H1 (cell line): ENCODE measurements around the gene ANO2. TPM values are rescaled to one million over a fixed set of nuclear protein-coding genes. Genes with fewer than 3 reads are reported as not detected.

Experiments
- CTCF ChIA-PET: fragments of 300-600 bp; sonication (Branson Sonifier 250); formaldehyde crosslinking; loops from one replicate; lab custom pipeline; 2021; ENCODE audit not compliant: partially characterized antibody; lab: Charles Lee
- POLR2A ChIA-PET: fragments of 300-600 bp; sonication (Branson Sonifier 250); formaldehyde crosslinking; loops from one replicate; lab custom pipeline; 2021; ENCODE audit warnings: inconsistent platforms; ENCODE audit not compliant: partially characterized antibody; lab: Charles Lee
- DNase-seq, 2 experiments: peaks; one replicate each; pipeline versions ENCODE4 v3.0.0 to v3.0.0-alpha.2; 2010 to 2022; ENCODE audit warnings: low spot score in 2 of 2, low read depth in 1 of 2, mixed read lengths in 1 of 2
- FAIRE-seq: peaks from 2 replicates; lab custom pipeline; 2011; peaks lifted over from hg19 to GRCh38; lab: Jason Lieb, UNC
- H2AFZ ChIP-seq: 2 replicates; pipeline ENCODE4 v1.8.1; 2012; ENCODE audit warnings: low read length, inconsistent platforms
- H2AK5ac ChIP-seq: 2 replicates; pipeline ENCODE4 v1.6.1; 2013; ENCODE audit warnings: low read depth, low read length
- H2BK120ac ChIP-seq: replicated peaks from 2 replicates; pipeline ENCODE3; 2013; ENCODE audit warnings: low read depth, low read length, inconsistent platforms
- H2BK12ac ChIP-seq: 2 replicates; pipeline ENCODE4 v1.6.1; 2013; ENCODE audit warnings: low read depth, low read length
- H2BK15ac ChIP-seq: 2 replicates; pipeline ENCODE4 v1.6.1; 2013; ENCODE audit warnings: low read length
- H2BK20ac ChIP-seq: 2 replicates; pipeline ENCODE4 v1.6.1; 2013; ENCODE audit warnings: low read length
- H2BK5ac ChIP-seq: 2 replicates; pipeline ENCODE4 v1.6.1; 2013; ENCODE audit warnings: low read depth, low read length
- H3K14ac ChIP-seq: 2 replicates; pipeline ENCODE4 v1.6.1; 2013; ENCODE audit warnings: inconsistent platforms; ENCODE audit not compliant: insufficient read length
- H3K18ac ChIP-seq: 2 replicates; pipeline ENCODE4 v1.6.1; 2013; ENCODE audit warnings: low read length; ENCODE audit errors: extremely low read depth
- H3K23ac ChIP-seq: 2 replicates; pipeline ENCODE4 v1.6.1; 2013; ENCODE audit warnings: inconsistent platforms; ENCODE audit not compliant: insufficient read length
- H3K23me2 ChIP-seq: 2 replicates; pipeline ENCODE4 v1.6.1; 2013; ENCODE audit warnings: low read depth, low read length
- H3K27ac ChIP-seq: 2 replicates; pipeline ENCODE4 v1.6.1; 2011; ENCODE audit warnings: low read depth, low read length, inconsistent platforms
- H3K27me3 ChIP-seq, 4 experiments: replicated peaks in 1 of 4; 1 replicate in 1 of 4; 2 replicates in 3 of 4; pipeline versions ENCODE4 v1.6.1 to v1.8.1; 2011 to 2013; ENCODE audit warnings: low read length in 3 of 4, mild to moderate bottlenecking in 3 of 4, inconsistent platforms in 2 of 4, mixed read lengths in 2 of 4, moderate library complexity in 1 of 4; ENCODE audit not compliant: control insufficient read depth in 3 of 4, insufficient read depth in 3 of 4; ENCODE audit errors: extremely low read depth in 1 of 4
- H3K36me3 ChIP-seq, 4 experiments: 2 replicates each; pipeline versions ENCODE4 v1.6.1 to v1.8.1; 2011 to 2013; ENCODE audit warnings: mild to moderate bottlenecking in 4 of 4, low read length in 3 of 4, moderate library complexity in 2 of 4, control low read depth in 1 of 4, inconsistent platforms in 1 of 4; ENCODE audit not compliant: insufficient read depth in 4 of 4, control insufficient read depth in 2 of 4
- H3K4ac ChIP-seq: replicated peaks from 2 replicates; pipeline ENCODE3; 2013; ENCODE audit warnings: low read length, low read depth, mixed read lengths, inconsistent platforms; ENCODE audit not compliant: insufficient read length
- H3K4me1 ChIP-seq, 4 experiments: replicated peaks in 1 of 4; 1 replicate in 1 of 4; 2 replicates in 3 of 4; pipeline versions ENCODE4 v1.6.1 to v1.8.1; 2011 to 2013; ENCODE audit warnings: low read length in 3 of 4, inconsistent platforms in 2 of 4, mixed read lengths in 1 of 4; ENCODE audit not compliant: insufficient read depth in 4 of 4, control insufficient read depth in 3 of 4
- H3K4me2 ChIP-seq, 2 experiments: 2 replicates each; pipeline versions ENCODE4 v1.6.1 to v1.8.1; 2011 to 2013; ENCODE audit warnings: low read depth in 2 of 2, low read length in 2 of 2, control low read depth in 1 of 2, inconsistent platforms in 1 of 2, mild to moderate bottlenecking in 1 of 2; ENCODE audit not compliant: insufficient read depth in 1 of 2
- H3K4me3 ChIP-seq, 4 experiments: fragments of 200-600, 300-600 bp in 1 of 4; sonication (generic), shearing (Covaris generic), sonication (Bioruptor Twin) in 1 of 4; 2 replicates each; pipeline versions ENCODE4 v1.5.1 to v1.8.1; 2011 to 2016; ENCODE audit warnings: low read length in 4 of 4, low read depth in 3 of 4, control low read depth in 2 of 4, inconsistent platforms in 2 of 4, mild to moderate bottlenecking in 2 of 4, mixed read lengths in 1 of 4, moderate library complexity in 1 of 4; ENCODE audit not compliant: insufficient read depth in 2 of 4; ENCODE audit errors: extremely low read depth in 1 of 4
- H3K56ac ChIP-seq: replicated peaks from 2 replicates; pipeline ENCODE3; 2013; ENCODE audit warnings: low read depth, mild to moderate bottlenecking, mixed read lengths, low read length, inconsistent platforms; ENCODE audit not compliant: insufficient read length
- H3K79me1 ChIP-seq: 2 replicates; pipeline ENCODE4 v1.6.1; 2013; ENCODE audit warnings: low read depth, low read length, control low read depth
- H3K79me2 ChIP-seq, 2 experiments: 2 replicates each; pipeline versions ENCODE4 v1.6.1 to v1.8.1; 2012 to 2013; ENCODE audit warnings: low read length in 2 of 2, mild to moderate bottlenecking in 2 of 2, inconsistent platforms in 1 of 2; ENCODE audit not compliant: insufficient read depth in 2 of 2, control insufficient read depth in 1 of 2
- H3K9ac ChIP-seq, 4 experiments: replicated peaks in 1 of 4; 1 replicate in 1 of 4; 2 replicates in 3 of 4; pipeline versions ENCODE4 v1.6.1 to v1.8.1; 2011 to 2013; ENCODE audit warnings: low read depth in 3 of 4, low read length in 3 of 4, control low read depth in 2 of 4, mild to moderate bottlenecking in 2 of 4, moderate library complexity in 2 of 4, inconsistent platforms in 1 of 4; ENCODE audit errors: extremely low read depth in 1 of 4
- H3K9me3 ChIP-seq, 2 experiments: 2 replicates each; pipeline versions ENCODE4 v1.6.1 to v1.8.1; 2012 to 2013; ENCODE audit warnings: mild to moderate bottlenecking in 2 of 2, moderate library complexity in 2 of 2, control low read depth in 1 of 2, inconsistent platforms in 1 of 2, low read depth in 1 of 2, low read length in 1 of 2, mixed read lengths in 1 of 2; ENCODE audit not compliant: insufficient read depth in 2 of 2
- H4K20me1 ChIP-seq, 2 experiments: replicated peaks in 1 of 2; 2 replicates each; pipeline versions ENCODE3 to v1.8.1; 2011 to 2013; ENCODE audit warnings: inconsistent platforms in 2 of 2, low read length in 2 of 2, mild to moderate bottlenecking in 1 of 2; ENCODE audit not compliant: insufficient read depth in 2 of 2, control insufficient read depth in 1 of 2
- H4K5ac ChIP-seq: 2 replicates; pipeline ENCODE4 v1.6.1; 2013; ENCODE audit warnings: low read length, low read depth, mixed read lengths, inconsistent platforms; ENCODE audit not compliant: insufficient read length
- H4K8ac ChIP-seq: 2 replicates; pipeline ENCODE4 v1.8.0; 2013; ENCODE audit warnings: mild to moderate bottlenecking, moderate library complexity, low read length, inconsistent platforms; ENCODE audit not compliant: insufficient read depth; ENCODE audit errors: extremely low read depth
- H4K91ac ChIP-seq: replicated peaks from 2 replicates; pipeline ENCODE3; 2013; ENCODE audit warnings: low read length, mixed read lengths, inconsistent platforms; ENCODE audit not compliant: insufficient read length
- CREB1 ChIP-seq: IDR thresholded peaks from 2 replicates; pipeline ENCODE4 v1.6.1; 2012; ENCODE audit warnings: inconsistent platforms
- CTBP2 ChIP-seq: IDR thresholded peaks from 2 replicates; pipeline ENCODE4 v1.7.0; 2011; ENCODE audit warnings: borderline replicate concordance, mild to moderate bottlenecking, moderate library complexity, mixed read lengths, low read length; ENCODE audit not compliant: insufficient read depth, insufficient read length
- FOSL1 ChIP-seq: IDR thresholded peaks from 2 replicates; pipeline ENCODE4 v1.6.1; 2011; ENCODE audit warnings: mild to moderate bottlenecking, low read depth, low read length, moderate library complexity; ENCODE audit not compliant: insufficient read depth
- JUN ChIP-seq: IDR thresholded peaks from 2 replicates; pipeline ENCODE4 v1.6.1; 2011; ENCODE audit warnings: low read depth, mild to moderate bottlenecking, improper control_type of control experiment, low read length
- JUND ChIP-seq: IDR thresholded peaks from 2 replicates; pipeline ENCODE4 v1.6.1; 2011; ENCODE audit warnings: mild to moderate bottlenecking, improper control_type of control experiment, low read length
- KDM1A ChIP-seq: fragments of 200-600, 300-600 bp; sonication (generic); IDR thresholded peaks from 2 replicates; pipeline ENCODE4 v1.7.1; 2016; ENCODE audit warnings: mild to moderate bottlenecking, low read length, borderline replicate concordance
- POU5F1 ChIP-seq: IDR thresholded peaks from 2 replicates; pipeline ENCODE4 v1.6.1; 2011; ENCODE audit warnings: low read depth, mild to moderate bottlenecking, low read length, moderate library complexity
- RAD21 ChIP-seq, 2 experiments: IDR thresholded peaks in 1 of 2; conservative IDR thresholded peaks in 1 of 2; 2 replicates each; pipeline ENCODE4 v1.6.1; 2011; ENCODE audit warnings: low read depth in 2 of 2, low read length in 2 of 2, improper control_type of control experiment in 1 of 2, inconsistent platforms in 1 of 2, mild to moderate bottlenecking in 1 of 2, moderate library complexity in 1 of 2
- RBBP5 ChIP-seq: IDR thresholded peaks from 2 replicates; pipeline ENCODE4 v1.7.1; 2012; ENCODE audit warnings: low read depth, mild to moderate bottlenecking, inconsistent platforms, low read length, moderate library complexity, borderline replicate concordance
- SAP30 ChIP-seq: fragments of 300-600 bp; sonication (generic); IDR thresholded peaks from 2 replicates; pipeline ENCODE4 v1.7.1; 2012; ENCODE audit warnings: low read length, moderate library complexity, mild to moderate bottlenecking, inconsistent platforms; ENCODE audit not compliant: insufficient read depth, insufficient replicate concordance
- SIX5 ChIP-seq: IDR thresholded peaks from 2 replicates; pipeline ENCODE4 v1.6.1; 2011; ENCODE audit warnings: mild to moderate bottlenecking, low read depth, low read length
- TBP ChIP-seq: IDR thresholded peaks from 2 replicates; pipeline ENCODE4 v1.6.1; 2011; ENCODE audit warnings: low read depth, low read length, improper control_type of control experiment
- WGBS, 2 experiments: shearing (Covaris generic) in 1 of 2; methylation state at CpG; one replicate each; pipeline versions ENCODE4 v1.1.6 to v1.1.7; 2013 to 2015; ENCODE audit warnings: low lambda C conversion rate in 2 of 2, mixed read lengths in 2 of 2, inconsistent platforms in 1 of 2, low coverage in 1 of 2, missing lambda C conversion rate in 1 of 2; ENCODE audit not compliant: insufficient replicate concordance in 2 of 2, insufficient coverage in 1 of 2, insufficient read length in 1 of 2; ENCODE audit errors: extremely low coverage in 1 of 2, missing lambda C conversion rate in 1 of 2; 5-methylcytosine and 5-hydroxymethylcytosine counted together
- polyA plus RNA-seq, 7 experiments: library from polyadenylated mRNA; depleted of rRNA in 3 of 7; stranded (reverse) in 5 of 7; unstranded in 2 of 7; fragments of >200 nt in 5 of 7; fragments of 200-250 nt in 2 of 7; gene quantifications; 1 replicate in 5 of 7; 2 replicates in 1 of 7; 4 replicates in 1 of 7; pipeline versions ENCODE4 v1.2.1 to v1.2.3, GENCODE V29; 2011 to 2013; ENCODE audit warnings: missing spikeins in 2 of 7, mixed read lengths in 2 of 7
- total RNA-seq: library from RNA; stranded (reverse); fragmentation: NEBNext Ultra II Directional; extraction: Animal tissue kit (Norgen Biotek cat#: 25700); gene quantifications from 2 replicates; pipeline ENCODE4 v1.2.1, GENCODE V29; 2021
- TF ChIP-seq, protein P1 (sequence below): IDR thresholded peaks from 2 replicates; pipeline ENCODE4 v1.6.1; 2011; ENCODE audit warnings: low read length, improper control_type of control experiment

The ANO2 gene
- total and polyA plus RNA-seq, 2 of the 8 experiments (the other 6 are each of a cell fraction or from before 2014, with no cell fraction given), result 1.9 to 5.5 TPM

DNA sequence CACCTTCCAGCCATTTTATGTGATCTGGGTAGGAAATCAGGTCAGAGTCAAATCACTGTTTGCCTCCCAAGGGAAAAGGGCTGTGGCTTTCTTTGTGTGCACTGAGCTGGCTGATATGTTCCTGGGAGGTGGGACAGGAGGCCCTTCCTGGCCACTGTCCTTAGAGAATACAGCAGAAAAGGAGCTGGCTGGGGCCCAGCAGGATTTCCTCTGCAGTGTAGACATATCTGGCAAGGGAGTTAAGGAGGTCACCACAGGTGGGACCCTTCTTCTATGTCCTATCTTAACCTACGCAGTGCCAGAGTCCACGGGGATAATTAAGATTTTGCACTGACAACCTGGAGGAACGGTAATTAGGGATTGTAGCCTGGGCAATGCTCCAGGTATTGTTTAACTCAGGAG is 367.8 kb downstream of the ANO2 start:
- Histone ChIP-seq H4K5ac (no peak overlapping the region), H3K23ac (no peak overlapping the region), H2BK5ac (no peak overlapping the region), H4K91ac (no peak overlapping the region), H3K9me3 (no peaks in the 10 kb centered on the region), H3K4me1 (no peaks in the 10 kb centered on the region; a peak in 1 of 7 replicates), H3K36me3 (no peaks in the 10 kb centered on the region), H2AK5ac (no peak overlapping the region), H3K4me2 (no peak overlapping the region), H3K9ac (no peak overlapping the region), H2AFZ (no peak overlapping the region), H3K4me3 (no peak overlapping the region), H2BK12ac (no peak overlapping the region), H2BK15ac (no peak overlapping the region), H3K79me2 (no peaks in the 10 kb centered on the region), H3K56ac (no peak overlapping the region), H3K4ac (no peak overlapping the region), H2BK120ac (no peak overlapping the region), H3K27me3 (no peaks in the 10 kb centered on the region), H2BK20ac (no peak overlapping the region), H3K27ac (no peak overlapping the region), H3K14ac (no peak overlapping the region), H3K18ac (no peak overlapping the region), H4K20me1 (no peaks in the 10 kb centered on the region), H3K79me1 (no peaks in the 10 kb centered on the region), H3K23me2 (no peaks in the 10 kb centered on the region; the same call in 1 of the 2 replicates), H4K8ac (no peak overlapping the region)
- WGBS, 2 experiments, result 86% methylated on average over 3 of the region's 3 CpGs; no CpG with 5 or more reads in 1 of the 2 experiments
- CTCF ChIA-PET, result interaction anchor here (0.6 to 3.6 kb wide), 3 partner anchors 10 to 312 kb away, joined by 3 to 9 read pairs (median 4); no protein-coding TSS in a partner anchor
- FAIRE-seq, result no peak
- POLR2A ChIA-PET, result interaction anchor here (0.6 kb wide), 1 partner anchor 162 kb away, joined by 3 read pairs; no protein-coding TSS in a partner anchor
- DNase-seq, result no peak
- TF ChIP-seq TBP (no peak), RBBP5 (no peak), SIX5 (no peak), FOSL1 (no peak), RAD21 (IDR thresholded peaks at IDR 0.05 in 1 of 2, conservative IDR thresholded peaks at IDR 0.05 in 1 of 2; ENCODE audit: low read depth in 2 of 2, low read length in 2 of 2) (no peak), CTBP2 (no peak), SAP30 (no peak), JUN (no peak), KDM1A (no peak), CREB1 (no peak), POU5F1 (no peak), JUND (no peak)
- TF ChIP-seq, protein P1, sequence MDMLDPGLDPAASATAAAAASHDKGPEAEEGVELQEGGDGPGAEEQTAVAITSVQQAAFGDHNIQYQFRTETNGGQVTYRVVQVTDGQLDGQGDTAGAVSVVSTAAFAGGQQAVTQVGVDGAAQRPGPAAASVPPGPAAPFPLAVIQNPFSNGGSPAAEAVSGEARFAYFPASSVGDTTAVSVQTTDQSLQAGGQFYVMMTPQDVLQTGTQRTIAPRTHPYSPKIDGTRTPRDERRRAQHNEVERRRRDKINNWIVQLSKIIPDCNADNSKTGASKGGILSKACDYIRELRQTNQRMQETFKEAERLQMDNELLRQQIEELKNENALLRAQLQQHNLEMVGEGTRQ, result no peak
